Neural cell (in vitro differentiated cells): Measurements from ENCODE around the gene TSPAN14. TPM values are rescaled to one million over a fixed set of nuclear protein-coding genes. Genes with fewer than 3 reads are reported as not detected.

ENCODE experiments used
- H2AFZ ChIP-seq: fragments of 200-600, 300-800 bp; sonication (generic), shearing (Covaris generic); 2 replicates; pipeline ENCODE4 v1.6.0; 2014; ENCODE audit warnings: low read depth, mild to moderate bottlenecking, antibody characterized with exemption, low read length, moderate library complexity
- H3F3A ChIP-seq: fragments of 200-600 bp; shearing (Covaris generic); 2 replicates; pipeline ENCODE4 v1.6.1; 2016; ENCODE audit warnings: mild to moderate bottlenecking, moderate library complexity, mixed read lengths, antibody characterized with exemption, low read length; ENCODE audit not compliant: insufficient read depth, poor library complexity, severe bottlenecking
- H3K27ac ChIP-seq: fragments of 200-600, 300-800 bp; sonication (generic), shearing (Covaris generic); 2 replicates; pipeline ENCODE4 v1.5.1; 2014; ENCODE audit warnings: mild to moderate bottlenecking, low read length, moderate library complexity
- H3K27me3 ChIP-seq: fragments of 300-800, 200-600 bp; sonication (generic), shearing (Covaris generic); 2 replicates; pipeline ENCODE4 v1.6.0; 2014; ENCODE audit warnings: mild to moderate bottlenecking, low read depth, low read length, moderate library complexity; ENCODE audit not compliant: insufficient read depth
- H3K36me3 ChIP-seq: fragments of 300-800, 200-600 bp; sonication (generic), shearing (Covaris generic); 2 replicates; pipeline ENCODE4 v1.5.1; 2014; ENCODE audit warnings: mild to moderate bottlenecking, antibody characterized with exemption, low read length, moderate library complexity; ENCODE audit not compliant: insufficient read depth
- H3K4me2 ChIP-seq: fragments of 300-800, 200-600 bp; sonication (generic), shearing (Covaris generic); 2 replicates; pipeline ENCODE4 v1.6.0; 2014; ENCODE audit warnings: mild to moderate bottlenecking, low read length
- H3K4me3 ChIP-seq: fragments of 300-800, 200-600 bp; sonication (generic), shearing (Covaris generic); 2 replicates; pipeline ENCODE4 v1.5.1; 2014; ENCODE audit warnings: mild to moderate bottlenecking, low read length, moderate library complexity
- H3K79me2 ChIP-seq: fragments of 200-600 bp; shearing (Covaris generic); replicated peaks from 2 replicates; pipeline ENCODE4 v1.6.0; 2014; ENCODE audit warnings: mild to moderate bottlenecking, low read length, moderate library complexity; ENCODE audit not compliant: insufficient read depth
- H3K9ac ChIP-seq: fragments of 300-800, 200-600 bp; sonication (generic), shearing (Covaris generic); 2 replicates; pipeline ENCODE4 v1.6.1; 2016; ENCODE audit warnings: mild to moderate bottlenecking, low read length, mixed read lengths
- H3K9me2 ChIP-seq: fragments of 200-600 bp; shearing (Covaris generic); 2 replicates; pipeline ENCODE4 v1.6.1; 2016; ENCODE audit warnings: mild to moderate bottlenecking, low read length, mixed read lengths; ENCODE audit not compliant: insufficient read depth
- H3K9me3 ChIP-seq: fragments of 200-600, 300-800 bp; sonication (generic), shearing (Covaris generic); 2 replicates; pipeline ENCODE4 v1.6.1; 2016; ENCODE audit warnings: mild to moderate bottlenecking, mixed run types, low read length, moderate library complexity, mixed read lengths
- H4K20me1 ChIP-seq: fragments of 200-600 bp; shearing (Covaris generic); 2 replicates; pipeline ENCODE4 v1.6.1; 2016; ENCODE audit warnings: mild to moderate bottlenecking, mixed run types; ENCODE audit not compliant: insufficient read depth
- CTCF ChIP-seq: fragments of 450-650 bp; IDR thresholded peaks from 2 replicates; pipeline ENCODE4 v1.5.1; 2014; ENCODE audit warnings: antibody characterized with exemption, mild to moderate bottlenecking, moderate library complexity; ENCODE audit not compliant: poor library complexity, severe bottlenecking
- EP300 ChIP-seq: fragments of 450-650 bp; conservative IDR thresholded peaks from 2 replicates; pipeline ENCODE4 v1.6.1; 2014; ENCODE audit warnings: antibody characterized with exemption, mild to moderate bottlenecking, moderate library complexity; ENCODE audit not compliant: poor library complexity, severe bottlenecking
- EZH2 ChIP-seq: fragments of 200-600, 300-800 bp; shearing (Covaris generic), sonication (generic); IDR thresholded peaks from 2 replicates; pipeline ENCODE4 v1.6.1; 2014; ENCODE audit warnings: antibody characterized with exemption, low read length, borderline replicate concordance, mild to moderate bottlenecking; ENCODE audit not compliant: insufficient read depth, poor library complexity, severe bottlenecking
- MXI1 ChIP-seq: fragments of 450-650 bp; conservative IDR thresholded peaks from 2 replicates; pipeline ENCODE4 v1.6.1; 2014; ENCODE audit warnings: antibody characterized with exemption, mild to moderate bottlenecking; ENCODE audit not compliant: poor library complexity, severe bottlenecking
- POLR2AphosphoS5 ChIP-seq: IDR thresholded peaks from 2 replicates; pipeline ENCODE4 v1.6.1; 2012
- RAD21 ChIP-seq: fragments of 450-650 bp; conservative IDR thresholded peaks from 2 replicates; pipeline ENCODE4 v1.6.1; 2014; ENCODE audit warnings: antibody characterized with exemption, mild to moderate bottlenecking, moderate library complexity
- SMC3 ChIP-seq: fragments of 450-650 bp; conservative IDR thresholded peaks from 2 replicates; pipeline ENCODE4 v1.6.1; 2014; ENCODE audit warnings: antibody characterized with exemption, mild to moderate bottlenecking, moderate library complexity; ENCODE audit not compliant: poor library complexity
- TAF1 ChIP-seq: IDR thresholded peaks from 2 replicates; pipeline ENCODE4 v1.6.1; 2012; ENCODE audit warnings: low read depth
- polyA plus RNA-seq: library from polyadenylated mRNA; depleted of rRNA; stranded (reverse); fragments of >200 nt; gene quantifications from 2 replicates; pipeline ENCODE4 v1.2.3, GENCODE V29; 2014
- TF ChIP-seq, protein P1 (sequence below): IDR thresholded peaks from 2 replicates; pipeline ENCODE4 v1.6.1; 2012; ENCODE audit warnings: borderline replicate concordance

TSPAN14 gene
- polyA plus RNA-seq, 1 donor from 2014 or later: 26.3 TPM

DNA sequence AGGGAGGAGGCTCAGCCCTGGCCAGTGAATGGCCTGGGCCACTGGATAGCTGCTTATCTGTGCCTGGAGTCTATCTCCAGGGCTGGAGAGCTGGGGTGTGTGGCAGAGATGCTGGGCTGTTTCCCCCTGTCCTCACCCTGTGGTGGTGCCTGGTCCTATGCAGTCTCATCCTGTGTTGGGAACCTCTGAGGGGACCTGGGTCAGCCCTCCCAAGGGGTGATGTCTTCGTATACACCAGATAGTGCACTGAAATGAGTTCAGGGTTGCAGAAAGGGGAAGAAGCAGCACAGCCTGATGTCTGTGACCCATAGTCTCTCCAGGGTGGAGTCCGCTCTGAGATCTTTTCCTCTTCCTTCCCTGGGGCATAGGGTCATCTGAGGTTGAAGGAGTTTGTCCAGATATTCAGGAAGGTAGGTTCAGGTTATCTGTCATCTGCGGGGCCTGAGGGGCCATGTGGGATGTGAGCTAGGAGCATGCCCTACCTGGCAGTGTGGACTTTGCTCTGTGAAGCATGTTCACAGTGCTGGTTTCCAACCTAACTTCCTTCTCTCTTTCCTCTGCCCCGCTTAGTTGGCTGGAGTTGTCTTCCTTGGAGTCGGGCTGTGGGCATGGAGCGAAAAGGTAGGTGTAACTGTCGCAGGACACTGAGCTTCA is 50.2 kb downstream of the TSPAN14 start:
- H3K9ac ChIP-seq: no peak overlapping the region
- H3K27ac ChIP-seq: no peak overlapping the region
- H3K9me2 ChIP-seq: no peaks in the 10 kb centered on the region
- H3K4me2 ChIP-seq: no peak overlapping the region
- H3K4me3 ChIP-seq: no peak overlapping the region
- peaks cover 22% of the 10 kb centered on the region for H3K79me2 ChIP-seq
- H3K36me3 ChIP-seq: no peaks in the 10 kb centered on the region
- no peak for TF ChIP-seq RAD21
- TF ChIP-seq CTCF: no peak
- no peak for TF ChIP-seq POLR2AphosphoS5
- no peak for TF ChIP-seq TAF1
- TF ChIP-seq MXI1: no peak
- H2AFZ ChIP-seq: no peak overlapping the region
- H3K27me3 ChIP-seq: no peaks in the 10 kb centered on the region
- H3K9me3 ChIP-seq: no peaks in the 10 kb centered on the region
- no peaks in the 10 kb centered on the region for H3F3A ChIP-seq
- no peaks in the 10 kb centered on the region for H4K20me1 ChIP-seq

- H3K9me2 ChIP-seq: no peaks in the 10 kb centered on the region
- no peaks in the 10 kb centered on the region for H3K36me3 ChIP-seq
- H3F3A ChIP-seq: no peaks in the 10 kb centered on the region
- H3K79me2 ChIP-seq: peaks cover 18% of the 10 kb centered on the region
- H3K27ac ChIP-seq: no peak overlapping the region
- no peak overlapping the region for H3K4me3 ChIP-seq
- no peaks in the 10 kb centered on the region for H3K27me3 ChIP-seq
- TF ChIP-seq RAD21 (no peak), EP300 (no peak), MXI1 (no peak), SMC3 (no peak), EZH2 (no peak), POLR2AphosphoS5 (no peak), TAF1 (no peak), CTCF (no peak)
- TF ChIP-seq, protein P1, sequence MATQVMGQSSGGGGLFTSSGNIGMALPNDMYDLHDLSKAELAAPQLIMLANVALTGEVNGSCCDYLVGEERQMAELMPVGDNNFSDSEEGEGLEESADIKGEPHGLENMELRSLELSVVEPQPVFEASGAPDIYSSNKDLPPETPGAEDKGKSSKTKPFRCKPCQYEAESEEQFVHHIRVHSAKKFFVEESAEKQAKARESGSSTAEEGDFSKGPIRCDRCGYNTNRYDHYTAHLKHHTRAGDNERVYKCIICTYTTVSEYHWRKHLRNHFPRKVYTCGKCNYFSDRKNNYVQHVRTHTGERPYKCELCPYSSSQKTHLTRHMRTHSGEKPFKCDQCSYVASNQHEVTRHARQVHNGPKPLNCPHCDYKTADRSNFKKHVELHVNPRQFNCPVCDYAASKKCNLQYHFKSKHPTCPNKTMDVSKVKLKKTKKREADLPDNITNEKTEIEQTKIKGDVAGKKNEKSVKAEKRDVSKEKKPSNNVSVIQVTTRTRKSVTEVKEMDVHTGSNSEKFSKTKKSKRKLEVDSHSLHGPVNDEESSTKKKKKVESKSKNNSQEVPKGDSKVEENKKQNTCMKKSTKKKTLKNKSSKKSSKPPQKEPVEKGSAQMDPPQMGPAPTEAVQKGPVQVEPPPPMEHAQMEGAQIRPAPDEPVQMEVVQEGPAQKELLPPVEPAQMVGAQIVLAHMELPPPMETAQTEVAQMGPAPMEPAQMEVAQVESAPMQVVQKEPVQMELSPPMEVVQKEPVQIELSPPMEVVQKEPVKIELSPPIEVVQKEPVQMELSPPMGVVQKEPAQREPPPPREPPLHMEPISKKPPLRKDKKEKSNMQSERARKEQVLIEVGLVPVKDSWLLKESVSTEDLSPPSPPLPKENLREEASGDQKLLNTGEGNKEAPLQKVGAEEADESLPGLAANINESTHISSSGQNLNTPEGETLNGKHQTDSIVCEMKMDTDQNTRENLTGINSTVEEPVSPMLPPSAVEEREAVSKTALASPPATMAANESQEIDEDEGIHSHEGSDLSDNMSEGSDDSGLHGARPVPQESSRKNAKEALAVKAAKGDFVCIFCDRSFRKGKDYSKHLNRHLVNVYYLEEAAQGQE: no peak
- H3K9me3 ChIP-seq: no peaks in the 10 kb centered on the region
- H3K4me2 ChIP-seq: no peak overlapping the region
- no peak overlapping the region for H3K9ac ChIP-seq
- no peak overlapping the region for H2AFZ ChIP-seq
- no peaks in the 10 kb centered on the region for H4K20me1 ChIP-seq
Measured at GRCh38 chr10:80504897-80505465, 50.9 kb downstream of the TSPAN14 start.
